Caco-2 (cell line): ENCODE measurements around the gene TCEA3. TPM values are rescaled to one million over a fixed set of nuclear protein-coding genes. Genes with fewer than 3 reads are reported as not detected.
A peak's percentile ranks its signal among the peaks of the same experiment; 100 is the strongest.

Source experiments
- BruUV-seq: library from RNA; stranded (reverse); fragments of 400-500 nt; replicated peaks from 2 replicates; lab custom pipeline; 2021; lab: Mats Ljungman, UMichigan
- CTCF ChIA-PET: fragments of 300-600 bp; sonication (Branson Sonifier 250); formaldehyde crosslinking; loops from one replicate; lab custom pipeline; 2022; ENCODE audit warnings: antibody characterized with exemption; lab: Charles Lee
- POLR2A ChIA-PET: fragments of 300-600 bp; sonication (Branson Sonifier 250); formaldehyde crosslinking; loops from one replicate; lab custom pipeline; 2022; ENCODE audit warnings: antibody characterized with exemption; lab: Charles Lee
- DNase-seq, 2 experiments: peaks; one replicate each; pipeline versions ENCODE4 v3.0.0 to v3.0.0-alpha.2; 2020 to 2022
- H3K27me3 ChIP-seq: replicated peaks from 2 replicates; pipeline ENCODE4 v1.6.0; 2011; ENCODE audit warnings: low read length; ENCODE audit not compliant: control insufficient read depth, insufficient read depth
- H3K36me3 ChIP-seq: 2 replicates; pipeline ENCODE4 v1.5.1; 2011; ENCODE audit warnings: low read length; ENCODE audit not compliant: control insufficient read depth, insufficient read depth
- H3K4me1 ChIP-seq: fragments of 250-450 bp; sonication (Bioruptor Pico); 2 replicates; pipeline ENCODE4 v1.5.1; 2020; ENCODE audit warnings: mild to moderate bottlenecking
- H3K4me3 ChIP-seq: 2 replicates; pipeline ENCODE4 v1.5.1; 2011; ENCODE audit warnings: low read depth, mild to moderate bottlenecking, control low read depth, low read length
- H3K9me3 ChIP-seq: fragments of 250-450 bp; sonication (Bioruptor Pico); 2 replicates; pipeline ENCODE4 v1.5.1; 2020; ENCODE audit warnings: mild to moderate bottlenecking, moderate library complexity
- H3K27ac Mint-ChIP-seq: one replicate; pipeline ENCODE4 v1.8.0; 2022; ENCODE audit warnings: mixed read lengths; ENCODE audit not compliant: unreplicated experiment
- H3K27me3 Mint-ChIP-seq: one replicate; pipeline ENCODE4 v1.8.0; 2022; ENCODE audit warnings: mixed read lengths; ENCODE audit not compliant: insufficient read depth, unreplicated experiment
- H3K36me3 Mint-ChIP-seq: one replicate; pipeline ENCODE4 v1.8.0; 2022; ENCODE audit warnings: mild to moderate bottlenecking, mixed read lengths; ENCODE audit not compliant: insufficient read depth, unreplicated experiment
- H3K4me1 Mint-ChIP-seq: one replicate; pipeline ENCODE4 v1.8.0; 2022; ENCODE audit warnings: low read depth, mixed read lengths; ENCODE audit not compliant: unreplicated experiment
- H3K4me3 Mint-ChIP-seq: one replicate; pipeline ENCODE4 v1.8.0; 2022; ENCODE audit warnings: mild to moderate bottlenecking, moderate library complexity, mixed read lengths; ENCODE audit not compliant: unreplicated experiment
- H3K9me3 Mint-ChIP-seq: one replicate; pipeline ENCODE4 v1.8.0; 2022; ENCODE audit warnings: mixed read lengths; ENCODE audit not compliant: unreplicated experiment
- intact Hi-C: fragments of 100-400 bp; cut with micrococcal nuclease; formaldehyde crosslinking; loops from one replicate; pipeline ENCODE4 v1.10.0; 2022; ENCODE audit not compliant: unreplicated experiment
- total RNA-seq: library from RNA; stranded (reverse); gene quantifications from 2 replicates; pipeline ENCODE4 v1.2.3, GENCODE V29; 2022
- TF ChIP-seq, protein P1 (sequence below), 2 experiments: fragments of 200-600 bp in 1 of 2; IDR thresholded peaks; 1 replicate in 1 of 2; 2 replicates in 1 of 2; pipeline versions ENCODE4 v1.5.1 to v1.8.0; 2011 to 2022; ENCODE audit warnings: antibody characterized with exemption in 1 of 2, control low read depth in 1 of 2, inconsistent platforms in 1 of 2, low read depth in 1 of 2, low read length in 1 of 2, mild to moderate bottlenecking in 1 of 2, moderate library complexity in 1 of 2; ENCODE audit not compliant: insufficient read depth in 1 of 2, severe bottlenecking in 1 of 2, unreplicated experiment in 1 of 2

The TCEA3 gene
- total RNA-seq, 1 experiment from 2014 or later, result 14.6 TPM

DNA sequence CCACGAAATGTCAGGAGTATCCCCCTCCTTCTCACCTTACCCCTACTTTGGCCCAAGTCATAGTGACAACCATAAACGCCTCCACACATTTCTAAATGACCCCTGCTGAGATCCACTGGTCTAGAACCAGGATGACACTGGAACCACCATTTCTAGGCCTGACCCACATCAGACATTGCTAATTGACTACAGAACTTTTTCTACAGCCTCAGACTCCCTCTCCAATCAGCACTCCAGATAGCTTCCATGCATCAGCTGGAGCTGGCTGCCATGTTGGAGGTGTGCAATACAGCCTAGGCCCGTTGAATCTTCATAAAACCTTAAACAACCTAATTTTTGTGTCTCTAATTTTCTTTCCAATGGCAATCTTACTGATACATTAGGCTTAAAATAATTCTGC is 18.6 kb downstream of the TCEA3 start:
- H3K4me3 ChIP-seq, result no peak overlapping the region
- Mint-ChIP-seq H3K36me3 (no peaks in the 10 kb centered on the region), H3K27me3 (no peaks in the 10 kb centered on the region), H3K4me1 (peaks cover 8% of the 10 kb centered on the region), H3K27ac (no peak overlapping the region), H3K4me3 (no peak overlapping the region), H3K9me3 (no peaks in the 10 kb centered on the region)
- H3K4me1 ChIP-seq, result 0 out of 2 replicates have a peak, but pooled peaks cover 7% of the 10 kb centered on the region
- POLR2A ChIA-PET, result no interaction called here
- H3K36me3 ChIP-seq, result no peaks in the 10 kb centered on the region; the same call in 1 of the 2 replicates
- CTCF ChIA-PET, result no interaction called here
- no peaks in the 10 kb centered on the region for H3K27me3 ChIP-seq
- intact Hi-C loops, result loop anchor here (10.0 kb wide), 1 partner anchor 61 kb away; the partner anchor contains the start of gene HNRNPR
- BruUV-seq, result no TSS peak
- DNase-seq, result no peak
- TF ChIP-seq, protein P1, sequence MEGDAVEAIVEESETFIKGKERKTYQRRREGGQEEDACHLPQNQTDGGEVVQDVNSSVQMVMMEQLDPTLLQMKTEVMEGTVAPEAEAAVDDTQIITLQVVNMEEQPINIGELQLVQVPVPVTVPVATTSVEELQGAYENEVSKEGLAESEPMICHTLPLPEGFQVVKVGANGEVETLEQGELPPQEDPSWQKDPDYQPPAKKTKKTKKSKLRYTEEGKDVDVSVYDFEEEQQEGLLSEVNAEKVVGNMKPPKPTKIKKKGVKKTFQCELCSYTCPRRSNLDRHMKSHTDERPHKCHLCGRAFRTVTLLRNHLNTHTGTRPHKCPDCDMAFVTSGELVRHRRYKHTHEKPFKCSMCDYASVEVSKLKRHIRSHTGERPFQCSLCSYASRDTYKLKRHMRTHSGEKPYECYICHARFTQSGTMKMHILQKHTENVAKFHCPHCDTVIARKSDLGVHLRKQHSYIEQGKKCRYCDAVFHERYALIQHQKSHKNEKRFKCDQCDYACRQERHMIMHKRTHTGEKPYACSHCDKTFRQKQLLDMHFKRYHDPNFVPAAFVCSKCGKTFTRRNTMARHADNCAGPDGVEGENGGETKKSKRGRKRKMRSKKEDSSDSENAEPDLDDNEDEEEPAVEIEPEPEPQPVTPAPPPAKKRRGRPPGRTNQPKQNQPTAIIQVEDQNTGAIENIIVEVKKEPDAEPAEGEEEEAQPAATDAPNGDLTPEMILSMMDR (IDR thresholded peaks at IDR 0.05; ENCODE audit: insufficient read depth in 1 of 2, low read depth in 1 of 2, low read length in 1 of 2, severe bottlenecking in 1 of 2, unreplicated experiment in 1 of 2), result no peak
- H3K9me3 ChIP-seq, result no peaks in the 10 kb centered on the region

DNA sequence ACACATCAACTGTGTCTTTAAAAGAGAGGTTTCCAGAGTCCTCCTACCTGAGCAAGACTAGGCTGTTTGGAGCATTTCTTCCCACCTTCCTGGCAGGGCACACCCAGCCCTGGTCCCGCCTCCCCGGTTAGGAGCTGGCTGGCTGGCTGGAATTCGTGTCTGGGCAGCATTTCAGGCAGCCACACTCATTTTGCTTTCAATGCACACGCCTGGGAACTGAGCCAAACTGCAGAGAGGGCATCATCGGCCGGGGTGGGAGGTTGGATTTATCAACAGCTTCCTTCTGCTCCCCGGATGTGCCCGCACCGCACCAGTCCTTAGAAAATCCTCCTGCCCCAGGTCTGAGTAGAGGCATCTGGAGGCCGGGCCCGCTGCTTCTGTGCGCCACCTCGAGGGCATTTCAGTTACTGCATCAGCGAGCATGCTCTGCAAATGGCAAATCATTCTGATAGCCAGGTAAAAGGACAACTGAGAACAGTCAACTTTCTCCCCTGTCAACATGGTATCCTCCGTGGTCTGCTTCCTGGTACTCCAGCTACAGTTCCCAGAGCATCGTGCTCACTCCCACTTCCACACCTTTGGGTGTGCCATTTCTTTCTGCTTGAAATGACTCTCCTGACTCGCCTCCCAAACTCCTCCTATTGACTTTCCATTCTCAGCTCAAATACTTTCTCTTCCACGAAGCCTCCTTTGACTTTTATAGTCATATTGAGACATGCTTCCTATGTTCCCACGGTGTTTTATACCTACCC is 20.6 kb downstream of the TCEA3 start:
- Histone ChIP-seq H3K4me3 (peak overlapping the region; percentile 21; the same call in 1 of the 2 replicates), H3K36me3 (no peaks in the 10 kb centered on the region; the same call in 1 of the 2 replicates), H3K9me3 (no peaks in the 10 kb centered on the region), H3K27me3 (no peaks in the 10 kb centered on the region), H3K4me1 (0 out of 2 replicates have a peak, but pooled peaks cover 7% of the 10 kb centered on the region)
- intact Hi-C loops, result loop anchor here (1.0 to 10.0 kb wide), 3 partner anchors 36 to 92 kb away; partner anchors contain the start of gene HNRNPR
- ChIA-PET POLR2A (interaction anchor here (1.7 kb wide), 1 partner anchor 59 kb away, joined by 9 read pairs; the partner anchor contains the start of gene HNRNPR), CTCF (interaction anchor here (0.6 to 2.0 kb wide), 4 partner anchors 8 to 93 kb away, joined by 3 to 8 read pairs (median 3); partner anchors contain the start of gene HNRNPR)
- no TSS peak for BruUV-seq
- Mint-ChIP-seq H3K36me3 (no peaks in the 10 kb centered on the region), H3K9me3 (no peaks in the 10 kb centered on the region), H3K4me3 (peak overlapping the region; percentile 64), H3K27me3 (no peaks in the 10 kb centered on the region), H3K27ac (no peak overlapping the region), H3K4me1 (peaks cover 8% of the 10 kb centered on the region)
- TF ChIP-seq, protein P1 (IDR thresholded peaks at IDR 0.05; ENCODE audit: insufficient read depth in 1 of 2, low read depth in 1 of 2, low read length in 1 of 2, severe bottlenecking in 1 of 2, unreplicated experiment in 1 of 2), result peak; percentile 77 to 79
- peak; percentile 80 to 84 for DNase-seq

DNA sequence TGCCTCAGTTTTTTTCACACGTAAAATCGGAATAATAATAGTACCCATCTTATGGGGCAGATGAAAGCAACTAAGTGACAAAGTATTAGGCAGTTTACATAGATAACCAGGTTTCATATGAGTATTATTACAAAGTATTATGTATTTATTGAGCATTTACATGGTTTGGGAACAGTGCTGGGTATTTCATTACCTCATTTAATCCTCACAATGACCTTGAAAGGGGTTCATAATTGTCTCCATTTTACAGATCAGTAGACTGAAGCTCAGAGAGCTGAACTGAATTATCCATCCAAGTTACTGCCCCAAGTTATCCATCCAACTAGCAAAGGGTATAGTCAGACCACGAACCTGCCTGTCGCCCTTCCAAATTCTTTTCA is 21.2 kb downstream of the TCEA3 start:
- Histone ChIP-seq H3K9me3 (no peaks in the 10 kb centered on the region), H3K4me1 (0 out of 2 replicates have a peak, but pooled peaks cover 7% of the 10 kb centered on the region), H3K27me3 (no peaks in the 10 kb centered on the region), H3K36me3 (no peaks in the 10 kb centered on the region; the same call in 1 of the 2 replicates), H3K4me3 (no peak overlapping the region)
- TF ChIP-seq, protein P1 (IDR thresholded peaks at IDR 0.05; ENCODE audit: insufficient read depth in 1 of 2, low read depth in 1 of 2, low read length in 1 of 2, severe bottlenecking in 1 of 2, unreplicated experiment in 1 of 2), result no peak
- Mint-ChIP-seq H3K36me3 (no peaks in the 10 kb centered on the region), H3K4me3 (peak overlapping the region; percentile 64), H3K4me1 (peaks cover 8% of the 10 kb centered on the region), H3K27ac (no peak overlapping the region), H3K27me3 (no peaks in the 10 kb centered on the region), H3K9me3 (no peaks in the 10 kb centered on the region)
- intact Hi-C loops, result loop anchor here (5.0 to 10.0 kb wide), 2 partner anchors 59 to 91 kb away; partner anchors contain the start of gene HNRNPR
- BruUV-seq, result no TSS peak
- no peak for DNase-seq
- ChIA-PET CTCF (interaction anchor here (0.9 to 2.0 kb wide), 2 partner anchors 59 to 94 kb away, joined by 3 to 8 read pairs; partner anchors contain the start of gene HNRNPR), POLR2A (interaction anchor here (1.7 kb wide), 1 partner anchor 59 kb away, joined by 9 read pairs; the partner anchor contains the start of gene HNRNPR)
